SK-N-SH (cell line): ENCODE measurements around the gene RABGAP1L. TPM values are rescaled to one million over a fixed set of nuclear protein-coding genes. Genes with fewer than 3 reads are reported as not detected.

Source experiments
- CTCF ChIA-PET: fragments of 300-600, 350-600 bp; formaldehyde crosslinking; extraction: SDS; loops from one replicate; lab custom pipeline; 2021; lab: Yijun Ruan, JAX
- POLR2A ChIA-PET: fragments of 350-600 bp; sonication (Branson Sonifier 250); formaldehyde crosslinking; extraction: SDS; loops from one replicate; lab custom pipeline; 2020; ENCODE audit warnings: antibody characterized with exemption, inconsistent platforms; lab: Yijun Ruan, JAX
- DNase-seq: peaks from one replicate; pipeline ENCODE4 v3.0.0; 2012
- H2AFZ ChIP-seq: fragments of 200-600 bp; sonication (generic); 2 replicates; pipeline ENCODE4 v1.8.1; 2016; ENCODE audit warnings: antibody characterized with exemption, mild to moderate bottlenecking, low read depth
- H3F3A ChIP-seq: fragments of 200-600 bp; sonication (generic); replicated peaks from 2 replicates; pipeline ENCODE3; 2016; ENCODE audit warnings: antibody characterized with exemption, mild to moderate bottlenecking; ENCODE audit not compliant: insufficient read depth
- H3K27ac ChIP-seq, 2 experiments: fragments of 200-500 bp in 1 of 2; fragments of 200-600 bp in 1 of 2; sonication (Bioruptor generic) in 1 of 2; sonication (generic), shearing (Covaris generic) in 1 of 2; 2 replicates each; pipeline versions ENCODE4 v1.5.1 to v1.6.1; 2014 to 2016; ENCODE audit warnings: low read depth in 2 of 2, inconsistent platforms in 1 of 2, low read length in 1 of 2, mild to moderate bottlenecking in 1 of 2, mixed read lengths in 1 of 2
- H3K27me3 ChIP-seq: fragments of 200-600 bp; sonication (generic), shearing (Covaris generic); 2 replicates; pipeline ENCODE4 v1.6.1; 2016; ENCODE audit warnings: mixed run types; ENCODE audit not compliant: insufficient read depth
- H3K36me3 ChIP-seq, 2 experiments: fragments of 200-500 bp in 1 of 2; fragments of 200-600 bp in 1 of 2; sonication (Bioruptor generic) in 1 of 2; sonication (generic) in 1 of 2; replicated peaks in 1 of 2; 2 replicates each; pipeline versions ENCODE3 to v1.5.1; 2014 to 2016; ENCODE audit warnings: low read length in 1 of 2, mild to moderate bottlenecking in 1 of 2; ENCODE audit not compliant: insufficient read depth in 2 of 2, control insufficient read depth in 1 of 2
- H3K4me1 ChIP-seq, 2 experiments: fragments of 200-500 bp in 1 of 2; fragments of 200-600 bp in 1 of 2; sonication (Bioruptor generic) in 1 of 2; sonication (generic), shearing (Covaris generic) in 1 of 2; 2 replicates each; pipeline versions ENCODE4 v1.5.1 to v1.6.1; 2014 to 2016; ENCODE audit warnings: low read depth in 1 of 2, low read length in 1 of 2, mixed run types in 1 of 2; ENCODE audit not compliant: insufficient read depth in 2 of 2, control insufficient read depth in 1 of 2
- H3K4me2 ChIP-seq: fragments of 200-600 bp; sonication (generic), shearing (Covaris generic); 2 replicates; pipeline ENCODE4 v1.6.1; 2017; ENCODE audit warnings: mixed run types
- H3K4me3 ChIP-seq, 2 experiments: fragments of 200-500 bp in 1 of 2; fragments of 200-600 bp in 1 of 2; sonication (Bioruptor generic) in 1 of 2; sonication (generic), shearing (Covaris generic) in 1 of 2; 2 replicates each; pipeline versions ENCODE4 v1.5.1 to v1.8.1; 2014 to 2016; ENCODE audit warnings: low read depth in 2 of 2, inconsistent platforms in 1 of 2, low read length in 1 of 2, mild to moderate bottlenecking in 1 of 2, mixed read lengths in 1 of 2, moderate library complexity in 1 of 2
- H3K79me2 ChIP-seq: fragments of 200-600 bp; sonication (generic); 2 replicates; pipeline ENCODE4 v1.8.1; 2017; ENCODE audit warnings: mild to moderate bottlenecking; ENCODE audit not compliant: insufficient read depth
- H3K9ac ChIP-seq: fragments of 200-600 bp; sonication (generic); 2 replicates; pipeline ENCODE4 v1.6.1; 2017; ENCODE audit warnings: mixed run types
- H3K9me2 ChIP-seq: fragments of 200-600 bp; sonication (generic); 2 replicates; pipeline ENCODE4 v1.6.1; 2017; ENCODE audit warnings: mixed run types
- H3K9me3 ChIP-seq: fragments of 200-600 bp; sonication (generic); 2 replicates; pipeline ENCODE4 v1.6.1; 2017; ENCODE audit warnings: mixed run types, mild to moderate bottlenecking, moderate library complexity
- H4K20me1 ChIP-seq: fragments of 200-600 bp; sonication (generic); 2 replicates; pipeline ENCODE4 v1.6.1; 2017; ENCODE audit warnings: mild to moderate bottlenecking, mixed run types; ENCODE audit not compliant: insufficient read depth
- CHD2 ChIP-seq: fragments of 150-350 bp; IDR thresholded peaks from 2 replicates; pipeline ENCODE4 v1.6.1; 2018; ENCODE audit warnings: low read length; ENCODE audit not compliant: partially characterized antibody
- ELF1 ChIP-seq: IDR thresholded peaks from 2 replicates; pipeline ENCODE4 v1.4.0; 2012
- EP300 ChIP-seq, 2 experiments: IDR thresholded peaks; 2 replicates each; pipeline versions ENCODE4 v1.4.0 to v1.6.1; 2012; ENCODE audit warnings: borderline replicate concordance in 1 of 2, low read depth in 1 of 2, low read length in 1 of 2
- FOSL2 ChIP-seq: IDR thresholded peaks from 2 replicates; pipeline ENCODE4 v1.4.0; 2012; ENCODE audit warnings: low read depth, mild to moderate bottlenecking, moderate library complexity, borderline replicate concordance
- IRF3 ChIP-seq: fragments of 150-350 bp; IDR thresholded peaks from 2 replicates; pipeline ENCODE4 v1.6.1; 2016; ENCODE audit warnings: mild to moderate bottlenecking, low read depth, low read length
- MEF2A ChIP-seq: IDR thresholded peaks from 2 replicates; pipeline ENCODE4 v1.4.0; 2012; ENCODE audit warnings: low read depth, borderline replicate concordance
- MXI1 ChIP-seq: IDR thresholded peaks from 2 replicates; pipeline ENCODE4 v1.6.1; 2012; ENCODE audit warnings: mild to moderate bottlenecking, low read depth, low read length, improper control_type of control experiment
- NRF1 ChIP-seq: IDR thresholded peaks from 2 replicates; pipeline ENCODE4 v1.6.1; 2012; ENCODE audit warnings: low read depth, mild to moderate bottlenecking, low read length
- POLR2AphosphoS5 ChIP-seq: IDR thresholded peaks from 2 replicates; pipeline ENCODE4 v1.6.1; 2012; ENCODE audit warnings: low read depth, low read length
- RAD21 ChIP-seq: IDR thresholded peaks from 2 replicates; pipeline ENCODE4 v1.6.1; 2012; ENCODE audit warnings: mild to moderate bottlenecking, low read length
- RFX5 ChIP-seq: IDR thresholded peaks from 2 replicates; pipeline ENCODE4 v1.6.1; 2012; ENCODE audit warnings: mild to moderate bottlenecking, improper control_type of control experiment, low read length
- RXRA ChIP-seq: IDR thresholded peaks from 2 replicates; pipeline ENCODE4 v1.4.0; 2012; ENCODE audit warnings: low read depth, mild to moderate bottlenecking, borderline replicate concordance
- SIN3A ChIP-seq: IDR thresholded peaks from 2 replicates; pipeline ENCODE4 v1.6.1; 2012; ENCODE audit warnings: low read depth, mild to moderate bottlenecking, low read length, moderate library complexity, borderline replicate concordance
- SMC3 ChIP-seq: IDR thresholded peaks from 2 replicates; pipeline ENCODE4 v1.6.1; 2012; ENCODE audit warnings: low read depth, low read length, improper control_type of control experiment
- TAF1 ChIP-seq: IDR thresholded peaks from 2 replicates; pipeline ENCODE4 v1.6.1; 2012; ENCODE audit warnings: low read depth, mild to moderate bottlenecking, low read length, moderate library complexity, borderline replicate concordance
- TCF12 ChIP-seq: IDR thresholded peaks from 2 replicates; pipeline ENCODE4 v1.4.0; 2012
- USF1 ChIP-seq: IDR thresholded peaks from 2 replicates; pipeline ENCODE4 v1.4.0; 2012; ENCODE audit warnings: low read depth, borderline replicate concordance
- YY1 ChIP-seq: IDR thresholded peaks from 2 replicates; pipeline ENCODE4 v1.4.0; 2012; ENCODE audit warnings: low read depth, mild to moderate bottlenecking
- WGBS: methylation state at CpG from one replicate; pipeline ENCODE4 v1.1.6; 2017; ENCODE audit warnings: low lambda C conversion rate; 5-methylcytosine and 5-hydroxymethylcytosine counted together
- polyA plus RNA-seq, 3 experiments: library from polyadenylated mRNA; depleted of rRNA; stranded (reverse); fragments of >200 nt; gene quantifications; 2 replicates each; pipeline ENCODE4 v1.2.3, GENCODE V29; 2012

RABGAP1L gene
- polyA plus RNA-seq, 1 of the 3 experiments (the other 2 are of a cell fraction): 7.2 TPM

- no peak for DNase-seq
- no peak overlapping the region for H3K27ac ChIP-seq
- no peaks in the 10 kb centered on the region for H3K27me3 ChIP-seq
- no peaks in the 10 kb centered on the region for H3K9me3 ChIP-seq
- no peaks in the 10 kb centered on the region for H3F3A ChIP-seq
- peaks cover 0 to 5% of the 10 kb centered on the region in 2 experiments; a peak in 2 of 4 replicates for H3K4me1 ChIP-seq
- no peak overlapping the region for H2AFZ ChIP-seq
- H3K4me3 ChIP-seq: no peak overlapping the region
- no peaks in the 10 kb centered on the region for H3K9me2 ChIP-seq
- TF ChIP-seq NRF1: no peak
- H3K4me2 ChIP-seq: no peak overlapping the region
- H3K9ac ChIP-seq: no peak overlapping the region
- 83% methylated on average over 1 of the region's 1 CpG for WGBS
- POLR2A ChIA-PET: no interaction called here
- no peaks in the 10 kb centered on the region for H3K79me2 ChIP-seq
- CTCF ChIA-PET: no interaction called here
- H3K36me3 ChIP-seq: no peaks in the 10 kb centered on the region
- H4K20me1 ChIP-seq: no peaks in the 10 kb centered on the region
Observed at GRCh38 chr1:174660476-174660875, 501.2 kb downstream of the RABGAP1L start.

GRCh38 chr1:174663358-174663757 is 504.0 kb downstream of the RABGAP1L start:
- WGBS: 76% methylated on average over 4 of the region's 4 CpGs
- no peak for DNase-seq
- Histone ChIP-seq H3K4me2 (no peak overlapping the region), H3K79me2 (no peaks in the 10 kb centered on the region), H3K27me3 (no peaks in the 10 kb centered on the region), H3K36me3 (no peaks in the 10 kb centered on the region), H3K4me1 (peaks cover 0 to 5% of the 10 kb centered on the region in 2 experiments; a peak in 2 of 4 replicates), H3K9me3 (no peaks in the 10 kb centered on the region), H3K9ac (no peak overlapping the region), H4K20me1 (no peaks in the 10 kb centered on the region), H2AFZ (no peak overlapping the region), H3K9me2 (no peaks in the 10 kb centered on the region), H3F3A (no peaks in the 10 kb centered on the region)
- CTCF ChIA-PET: interaction anchor here (2.0 kb wide), 1 partner anchor 401 kb away, joined by 5 read pairs; no protein-coding TSS in a partner anchor
- POLR2A ChIA-PET: no interaction called here
- no peak for TF ChIP-seq SMC3
- TF ChIP-seq NRF1: no peak
- no peak for TF ChIP-seq RXRA
- TF ChIP-seq MXI1: no peak
- no peak for TF ChIP-seq RFX5
- no peak for TF ChIP-seq SIN3A
- no peak for TF ChIP-seq TCF12
- no peak for TF ChIP-seq YY1
- TF ChIP-seq USF1: no peak
- TF ChIP-seq POLR2AphosphoS5: no peak
- TF ChIP-seq RAD21: no peak
- no peak for TF ChIP-seq EP300 (IDR thresholded peaks at IDR 0.05; ENCODE audit: borderline replicate concordance in 1 of 2, low read depth in 1 of 2, low read length in 1 of 2)
- TF ChIP-seq MEF2A: no peak
- TF ChIP-seq, all 33 proteins: peak for 0
- Histone ChIP-seq H3K27ac (no peak overlapping the region), H3K4me3 (no peak overlapping the region)

GRCh38 chr1:174666248-174666647 is 506.9 kb downstream of the RABGAP1L start:
- ChIA-PET POLR2A (no interaction called here), CTCF (interaction anchor here (1.1 kb wide), 1 partner anchor 9 kb away, joined by 3 read pairs; no protein-coding TSS in a partner anchor)
- Histone ChIP-seq H2AFZ (no peak overlapping the region), H4K20me1 (no peaks in the 10 kb centered on the region), H3K36me3 (no peaks in the 10 kb centered on the region), H3K4me3 (no peak overlapping the region), H3K27ac (no peak overlapping the region), H3K9ac (no peak overlapping the region), H3K9me3 (no peaks in the 10 kb centered on the region), H3F3A (no peaks in the 10 kb centered on the region), H3K79me2 (no peaks in the 10 kb centered on the region), H3K4me2 (no peak overlapping the region), H3K4me1 (no peaks in the 10 kb centered on the region), H3K27me3 (no peaks in the 10 kb centered on the region), H3K9me2 (no peaks in the 10 kb centered on the region)
- 58% methylated on average over 3 of the region's 3 CpGs for WGBS
- no peak for DNase-seq
- TF ChIP-seq TAF1 (no peak), CHD2 (no peak), FOSL2 (no peak), ELF1 (no peak), IRF3 (no peak)
